ENCODE measurements around the gene NEK3.
"Not testable (repeated sequence)": the region's sequence is repeated elsewhere in the genome, so short reads cannot be mapped to it uniquely, and the experiment has no call there.

The NEK3 gene

GRCh38 chr13:52159159-52159982 is at the start of gene NEK3:
Gene NEK3 (minus strand): TSS chr13:52159597. CDS start chr13:52156191, 3,406 bp downstream.
- Histone ChIP-seq H3K4me2 (ENCODE audit: insufficient read depth, low read length) (peak within 1 kb of the TSS; percentile 70), H3K9ac (ENCODE audit: low read depth, low read length) (peak within 1 kb of the TSS; percentile 20; the same call in 1 of the 2 replicates), H3K79me2 (ENCODE audit: insufficient read depth, low read length) (no peaks in the 10 kb centered on the region), H2AFZ (ENCODE audit: low read depth, low read length) (peak within 1 kb of the TSS; percentile 21; the same call in 1 of the 2 replicates), H3K9me3 (ENCODE audit: insufficient read depth, low read length, severe bottlenecking) (no peaks in the 10 kb centered on the region), H3K4me1 (ENCODE audit: insufficient read depth, low read length) (peaks cover 14% of the 10 kb centered on the region), H3K36me3 (ENCODE audit: insufficient read depth, low read length) (no peaks in the 10 kb centered on the region), H3K4me3 (ENCODE audit: low read depth in 1 of 2, low read length in 2 of 2) (peak within 1 kb of the TSS in 1 of 2 experiments; percentile 54; a peak in 3 of 4 replicates), H3K27me3 (ENCODE audit: insufficient read depth, low read length, poor library complexity) (peaks cover 49% of the 10 kb centered on the region), H3K27ac (ENCODE audit: low read length) (no peak within 1 kb of the TSS), H4K20me1 (ENCODE audit: insufficient read depth, low read length) (no peaks in the 10 kb centered on the region)
- TF ChIP-seq EZH2 (IDR thresholded peaks at IDR 0.05; ENCODE audit: borderline replicate concordance, low read depth, low read length, severe bottlenecking): peak; percentile 95
- TF ChIP-seq CTCF (IDR thresholded peaks at IDR 0.05; ENCODE audit: borderline replicate concordance, extremely low read depth, low read length, poor library complexity, severe bottlenecking): no peak
- peak; percentile 82 for ATAC-seq (ENCODE audit: insufficient read depth, low read depth)
- peak; percentile 34 for DNase-seq

GRCh38 chr13:52208384-52208783 is 49.0 kb upstream of the NEK3 start:
- not testable (repeated sequence) for H3K4me1 ChIP-seq (ENCODE audit: insufficient read depth, low read length); H3K79me2 ChIP-seq (ENCODE audit: insufficient read depth, low read length); H2AFZ ChIP-seq (ENCODE audit: low read depth, low read length); DNase-seq; H3K36me3 ChIP-seq (ENCODE audit: insufficient read depth, low read length); H3K9me3 ChIP-seq (ENCODE audit: insufficient read depth, low read length, severe bottlenecking); ATAC-seq (ENCODE audit: insufficient read depth, low read depth); H3K4me3 ChIP-seq (ENCODE audit: low read depth in 1 of 2, low read length in 2 of 2); H4K20me1 ChIP-seq (ENCODE audit: insufficient read depth, low read length); H3K9ac ChIP-seq (ENCODE audit: low read depth, low read length); H3K27ac ChIP-seq (ENCODE audit: low read length); H3K27me3 ChIP-seq (ENCODE audit: insufficient read depth, low read length, poor library complexity); H3K4me2 ChIP-seq (ENCODE audit: insufficient read depth, low read length)

- not testable (repeated sequence) for H3K27ac ChIP-seq (ENCODE audit: low read length); H3K4me2 ChIP-seq (ENCODE audit: insufficient read depth, low read length); H3K9ac ChIP-seq (ENCODE audit: low read depth, low read length); ATAC-seq (ENCODE audit: insufficient read depth, low read depth); H2AFZ ChIP-seq (ENCODE audit: low read depth, low read length); H3K4me3 ChIP-seq (ENCODE audit: low read depth in 1 of 2, low read length in 2 of 2); DNase-seq; H3K27me3 ChIP-seq (ENCODE audit: insufficient read depth, low read length, poor library complexity); H3K9me3 ChIP-seq (ENCODE audit: insufficient read depth, low read length, severe bottlenecking); H3K79me2 ChIP-seq (ENCODE audit: insufficient read depth, low read length); H3K36me3 ChIP-seq (ENCODE audit: insufficient read depth, low read length); H3K4me1 ChIP-seq (ENCODE audit: insufficient read depth, low read length); H4K20me1 ChIP-seq (ENCODE audit: insufficient read depth, low read length)
These were observed 48.5 kb upstream of the NEK3 start for GRCh38 chr13:52207896-52208295.

DNA sequence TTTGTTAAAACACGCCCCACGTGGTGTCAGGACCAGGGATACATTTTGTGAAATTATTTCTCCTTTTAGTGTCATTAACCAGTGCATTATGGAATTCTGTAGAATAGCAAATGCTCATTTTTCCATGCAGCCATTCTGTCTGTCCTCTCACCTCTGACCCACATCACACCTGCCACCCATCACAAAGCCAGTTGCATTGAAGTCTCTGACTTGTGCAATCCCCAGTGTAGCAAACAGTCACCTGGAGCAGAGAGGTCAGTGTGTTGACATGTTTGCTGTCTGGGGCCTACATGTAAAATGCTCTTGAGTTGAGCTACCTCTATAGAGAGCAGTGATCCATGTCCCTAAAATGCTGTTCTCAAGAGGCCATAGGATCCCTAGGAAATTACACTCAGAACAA is 47.9 kb upstream of the NEK3 start:
- ATAC-seq (ENCODE audit: insufficient read depth, low read depth); H3K9me3 ChIP-seq (ENCODE audit: insufficient read depth, low read length, severe bottlenecking); DNase-seq; H4K20me1 ChIP-seq (ENCODE audit: insufficient read depth, low read length); H3K27me3 ChIP-seq (ENCODE audit: insufficient read depth, low read length, poor library complexity); H3K36me3 ChIP-seq (ENCODE audit: insufficient read depth, low read length); H3K4me3 ChIP-seq (ENCODE audit: low read depth in 1 of 2, low read length in 2 of 2); H2AFZ ChIP-seq (ENCODE audit: low read depth, low read length); H3K79me2 ChIP-seq (ENCODE audit: insufficient read depth, low read length); H3K27ac ChIP-seq (ENCODE audit: low read length); H3K9ac ChIP-seq (ENCODE audit: low read depth, low read length); H3K4me1 ChIP-seq (ENCODE audit: insufficient read depth, low read length); H3K4me2 ChIP-seq (ENCODE audit: insufficient read depth, low read length): not testable (repeated sequence)

DNA sequence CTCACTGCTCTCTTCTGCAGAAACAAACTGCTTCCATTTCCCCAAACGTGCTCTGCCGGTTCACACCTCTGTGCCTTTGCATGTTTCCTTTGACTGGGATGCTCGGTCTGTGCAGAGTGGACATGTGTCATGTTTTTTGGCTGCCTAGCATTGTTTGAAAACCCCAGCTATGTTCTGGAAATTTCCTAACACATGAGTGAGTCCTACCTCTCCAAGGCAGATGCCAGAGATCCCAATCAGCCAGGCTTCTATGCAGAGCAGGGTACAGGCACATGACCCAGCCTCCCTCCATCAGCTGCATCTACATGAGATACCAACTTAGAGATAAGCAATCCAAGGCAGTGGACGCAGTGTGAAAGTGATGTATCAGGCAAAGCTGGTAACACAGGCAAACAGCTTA is 45.1 kb upstream of the NEK3 start:
- not testable (repeated sequence) for H3K4me1 ChIP-seq (ENCODE audit: insufficient read depth, low read length); ATAC-seq (ENCODE audit: insufficient read depth, low read depth); DNase-seq; H3K9ac ChIP-seq (ENCODE audit: low read depth, low read length); H4K20me1 ChIP-seq (ENCODE audit: insufficient read depth, low read length); H3K27ac ChIP-seq (ENCODE audit: low read length); H3K9me3 ChIP-seq (ENCODE audit: insufficient read depth, low read length, severe bottlenecking); H3K4me2 ChIP-seq (ENCODE audit: insufficient read depth, low read length); H3K27me3 ChIP-seq (ENCODE audit: insufficient read depth, low read length, poor library complexity); H2AFZ ChIP-seq (ENCODE audit: low read depth, low read length); H3K4me3 ChIP-seq (ENCODE audit: low read depth in 1 of 2, low read length in 2 of 2); H3K36me3 ChIP-seq (ENCODE audit: insufficient read depth, low read length); H3K79me2 ChIP-seq (ENCODE audit: insufficient read depth, low read length)

DNA sequence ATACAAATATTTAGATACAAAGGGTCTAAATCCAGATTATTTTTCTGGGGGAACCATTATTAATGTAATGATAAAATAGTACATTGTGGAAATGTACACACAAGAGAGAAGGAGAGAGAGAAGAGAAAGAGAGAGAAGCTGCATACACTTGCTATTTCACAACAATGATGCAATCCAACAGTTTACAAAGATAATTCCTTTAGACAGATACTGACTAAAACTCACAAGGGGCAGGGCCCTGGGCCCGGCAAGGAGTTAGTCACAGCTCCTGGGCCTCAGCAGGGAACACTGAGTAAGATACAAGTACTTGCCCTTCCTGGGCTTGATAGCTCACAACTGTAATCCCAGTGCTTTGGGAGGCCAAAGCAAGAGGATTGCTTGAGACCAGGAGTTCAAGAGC is 44.5 kb upstream of the NEK3 start:
- not testable (repeated sequence) for H3K4me3 ChIP-seq (ENCODE audit: low read depth in 1 of 2, low read length in 2 of 2); DNase-seq; H3K9ac ChIP-seq (ENCODE audit: low read depth, low read length); H3K27ac ChIP-seq (ENCODE audit: low read length); H2AFZ ChIP-seq (ENCODE audit: low read depth, low read length); H3K79me2 ChIP-seq (ENCODE audit: insufficient read depth, low read length); H3K4me1 ChIP-seq (ENCODE audit: insufficient read depth, low read length); H3K9me3 ChIP-seq (ENCODE audit: insufficient read depth, low read length, severe bottlenecking); ATAC-seq (ENCODE audit: insufficient read depth, low read depth); H3K4me2 ChIP-seq (ENCODE audit: insufficient read depth, low read length); H4K20me1 ChIP-seq (ENCODE audit: insufficient read depth, low read length); H3K27me3 ChIP-seq (ENCODE audit: insufficient read depth, low read length, poor library complexity); H3K36me3 ChIP-seq (ENCODE audit: insufficient read depth, low read length)

GRCh38 chr13:52202506-52202905 is 43.1 kb upstream of the NEK3 start:
- H3K27me3 ChIP-seq (ENCODE audit: insufficient read depth, low read length, poor library complexity); H3K4me2 ChIP-seq (ENCODE audit: insufficient read depth, low read length); H3K4me3 ChIP-seq (ENCODE audit: low read depth in 1 of 2, low read length in 2 of 2); H4K20me1 ChIP-seq (ENCODE audit: insufficient read depth, low read length); DNase-seq; H3K36me3 ChIP-seq (ENCODE audit: insufficient read depth, low read length); H3K4me1 ChIP-seq (ENCODE audit: insufficient read depth, low read length); H3K79me2 ChIP-seq (ENCODE audit: insufficient read depth, low read length); H3K27ac ChIP-seq (ENCODE audit: low read length); H3K9me3 ChIP-seq (ENCODE audit: insufficient read depth, low read length, severe bottlenecking); H3K9ac ChIP-seq (ENCODE audit: low read depth, low read length); H2AFZ ChIP-seq (ENCODE audit: low read depth, low read length): not testable (repeated sequence)
- ATAC-seq (ENCODE audit: insufficient read depth, low read depth): 0 out of 3 replicates have a peak, but pooled peaks have one; percentile 40

All from DND-41 (cell line).